BJ (cell line): ENCODE results near the gene MPPED1. TPM values are rescaled to one million over a fixed set of nuclear protein-coding genes. Genes with fewer than 3 reads are reported as not detected.

Source experiments
- CTCF ChIA-PET: fragments of 350-600 bp; formaldehyde crosslinking; extraction: SDS; loops from one replicate; lab custom pipeline; 2021; ENCODE audit warnings: antibody characterized with exemption, inconsistent platforms; lab: Yijun Ruan, JAX
- POLR2A ChIA-PET: fragments of 300-600 bp; sonication (Branson Sonifier 250); formaldehyde crosslinking; extraction: SDS; loops from one replicate; lab custom pipeline; 2021; ENCODE audit warnings: antibody characterized with exemption; lab: Charles Lee
- DNase-seq: peaks from one replicate; pipeline ENCODE4 v3.0.0-alpha.2; 2011; ENCODE audit warnings: low read depth
- H3K27me3 ChIP-seq: 2 replicates; pipeline ENCODE4 v1.6.0; 2011; ENCODE audit warnings: low read length; ENCODE audit not compliant: control insufficient read depth, insufficient read depth
- H3K36me3 ChIP-seq: 2 replicates; pipeline ENCODE4 v1.5.1; 2011; ENCODE audit warnings: low read length; ENCODE audit not compliant: control insufficient read depth, insufficient read depth
- H3K4me3 ChIP-seq: 2 replicates; pipeline ENCODE4 v1.5.1; 2011; ENCODE audit warnings: low read depth, mild to moderate bottlenecking, control low read depth, low read length
- polyA plus RNA-seq: library from polyadenylated mRNA; depleted of rRNA; stranded (reverse); fragments of >200 nt; gene quantifications from 2 replicates; pipeline ENCODE4 v1.2.3, GENCODE V29; 2011
- TF ChIP-seq, protein P1 (sequence below): IDR thresholded peaks from 2 replicates; pipeline ENCODE4 v1.5.1; 2011; ENCODE audit warnings: low read depth, mild to moderate bottlenecking, control low read depth, inconsistent platforms, low read length, moderate library complexity; ENCODE audit not compliant: insufficient read depth

MPPED1 gene
- polyA plus RNA-seq, 1 experiment, result not detected

DNA sequence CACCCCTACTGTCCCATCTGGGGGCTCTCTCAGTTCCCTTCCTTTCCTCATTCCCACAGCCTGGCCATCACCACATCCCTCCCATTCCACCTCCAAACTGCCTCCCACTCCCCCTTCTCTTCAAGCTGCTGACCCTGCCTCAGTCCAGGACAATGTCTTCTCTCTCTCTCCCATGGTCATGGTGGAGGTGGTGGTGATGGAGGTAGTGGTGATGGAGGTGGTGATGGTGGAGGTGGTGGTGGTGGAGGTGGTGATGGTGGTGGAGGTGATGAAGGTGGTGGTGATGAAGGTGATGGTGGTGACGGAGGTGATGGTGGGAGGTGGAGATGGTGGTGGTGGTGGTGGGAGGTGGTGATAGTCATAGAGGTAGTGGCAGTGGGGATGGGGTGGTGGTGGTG is 87.0 kb downstream of the MPPED1 start:
- H3K36me3 ChIP-seq, result no peaks in the 10 kb centered on the region
- no peaks in the 10 kb centered on the region for H3K27me3 ChIP-seq
- no peak overlapping the region for H3K4me3 ChIP-seq
- no peak for DNase-seq
- ChIA-PET CTCF (no interaction called here), POLR2A (no interaction called here)
- TF ChIP-seq, protein P1, sequence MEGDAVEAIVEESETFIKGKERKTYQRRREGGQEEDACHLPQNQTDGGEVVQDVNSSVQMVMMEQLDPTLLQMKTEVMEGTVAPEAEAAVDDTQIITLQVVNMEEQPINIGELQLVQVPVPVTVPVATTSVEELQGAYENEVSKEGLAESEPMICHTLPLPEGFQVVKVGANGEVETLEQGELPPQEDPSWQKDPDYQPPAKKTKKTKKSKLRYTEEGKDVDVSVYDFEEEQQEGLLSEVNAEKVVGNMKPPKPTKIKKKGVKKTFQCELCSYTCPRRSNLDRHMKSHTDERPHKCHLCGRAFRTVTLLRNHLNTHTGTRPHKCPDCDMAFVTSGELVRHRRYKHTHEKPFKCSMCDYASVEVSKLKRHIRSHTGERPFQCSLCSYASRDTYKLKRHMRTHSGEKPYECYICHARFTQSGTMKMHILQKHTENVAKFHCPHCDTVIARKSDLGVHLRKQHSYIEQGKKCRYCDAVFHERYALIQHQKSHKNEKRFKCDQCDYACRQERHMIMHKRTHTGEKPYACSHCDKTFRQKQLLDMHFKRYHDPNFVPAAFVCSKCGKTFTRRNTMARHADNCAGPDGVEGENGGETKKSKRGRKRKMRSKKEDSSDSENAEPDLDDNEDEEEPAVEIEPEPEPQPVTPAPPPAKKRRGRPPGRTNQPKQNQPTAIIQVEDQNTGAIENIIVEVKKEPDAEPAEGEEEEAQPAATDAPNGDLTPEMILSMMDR, result no peak

- H3K27me3 ChIP-seq, result no peaks in the 10 kb centered on the region
- H3K36me3 ChIP-seq, result no peaks in the 10 kb centered on the region
- ChIA-PET CTCF (no interaction called here), POLR2A (no interaction called here)
- DNase-seq, result no peak
- TF ChIP-seq, protein P1, result no peak
- no peak overlapping the region for H3K4me3 ChIP-seq
Measured at GRCh38 chr22:43500792-43501785, 89.3 kb downstream of the MPPED1 start.

- CTCF ChIA-PET, result no interaction called here
- Histone ChIP-seq H3K4me3 (no peak overlapping the region), H3K36me3 (no peaks in the 10 kb centered on the region), H3K27me3 (no peaks in the 10 kb centered on the region)
- POLR2A ChIA-PET, result no interaction called here
- no peak for DNase-seq
- TF ChIP-seq, protein P1, result no peak
Measured at GRCh38 chr22:43501878-43502277, 90.1 kb downstream of the MPPED1 start.

DNA sequence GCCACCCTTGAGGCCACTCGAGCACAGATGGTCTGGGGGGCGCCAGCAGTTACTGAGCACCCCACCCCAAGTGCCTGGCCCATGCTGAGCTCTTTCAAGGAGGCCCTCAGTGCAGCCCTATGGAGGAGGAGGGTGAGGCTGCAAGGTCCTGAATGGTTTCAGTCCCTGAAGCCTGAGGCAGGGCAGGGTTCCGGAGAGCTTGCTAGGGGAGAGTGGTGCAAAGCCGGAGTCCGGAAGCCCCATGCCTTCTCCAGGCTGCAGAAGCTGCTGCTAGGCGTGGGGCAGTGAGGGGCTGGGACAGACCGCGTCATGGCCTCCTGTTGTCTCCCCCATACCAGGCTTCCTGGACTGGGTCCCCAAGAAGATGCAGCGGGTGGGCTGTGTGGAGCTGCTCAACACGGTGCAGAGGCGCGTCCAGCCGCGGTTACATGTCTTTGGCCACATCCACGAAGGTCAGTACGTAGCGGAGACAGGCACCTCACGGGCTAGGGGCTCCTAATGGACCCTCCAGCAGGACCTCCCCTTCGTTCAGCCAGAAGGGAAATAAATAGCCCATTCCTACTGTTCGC is 90.6 kb downstream of the MPPED1 start:
- no peaks in the 10 kb centered on the region for H3K27me3 ChIP-seq
- H3K4me3 ChIP-seq, result no peak overlapping the region
- CTCF ChIA-PET, result no interaction called here
- no peak for DNase-seq
- TF ChIP-seq, protein P1, result no peak
- POLR2A ChIA-PET, result no interaction called here
- H3K36me3 ChIP-seq, result no peaks in the 10 kb centered on the region

DNA sequence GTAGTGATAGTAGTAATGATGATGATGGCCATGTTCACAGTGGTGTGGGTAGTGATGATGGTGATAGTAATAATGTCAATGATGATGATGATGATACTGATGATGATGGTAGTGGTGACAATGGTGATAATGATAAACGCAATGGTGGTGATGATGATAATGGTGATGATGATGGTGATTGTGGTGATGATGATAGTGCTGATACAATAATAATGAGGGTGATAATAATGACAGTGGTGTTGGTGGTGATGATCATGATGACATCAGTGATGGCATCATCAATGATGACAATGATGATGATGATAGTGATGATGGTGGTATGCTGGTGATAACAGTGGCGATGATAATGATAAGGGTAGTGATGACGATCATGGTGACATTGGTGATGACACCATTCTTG is 92.3 kb downstream of the MPPED1 start:
- no peak for DNase-seq
- ChIA-PET POLR2A (no interaction called here), CTCF (interaction anchor here (0.9 kb wide), 1 partner anchor 31 kb away, joined by 3 read pairs; no protein-coding TSS in a partner anchor)
- no peak overlapping the region for H3K4me3 ChIP-seq
- no peaks in the 10 kb centered on the region for H3K27me3 ChIP-seq
- no peaks in the 10 kb centered on the region for H3K36me3 ChIP-seq
- TF ChIP-seq, protein P1, result no peak
